AG10803 (cell line): ENCODE data around the gene SPATA21.
"Not testable (repeated sequence)": the region's sequence is repeated elsewhere in the genome, so short reads cannot be mapped to it uniquely, and the experiment has no call there.

ENCODE experiments used
- DNase-seq: peaks from one replicate; pipeline ENCODE4 v3.0.0; 2010; ENCODE audit warnings: low read depth
- H3K4me3 ChIP-seq: 2 replicates; pipeline ENCODE4 v1.5.1; 2011; ENCODE audit warnings: mild to moderate bottlenecking, low read length, control low read depth
- CTCF ChIP-seq: conservative IDR thresholded peaks from 2 replicates; pipeline ENCODE4 v1.5.1; 2011; ENCODE audit warnings: mild to moderate bottlenecking, low read length, control low read depth, inconsistent platforms

Gene SPATA21

DNA sequence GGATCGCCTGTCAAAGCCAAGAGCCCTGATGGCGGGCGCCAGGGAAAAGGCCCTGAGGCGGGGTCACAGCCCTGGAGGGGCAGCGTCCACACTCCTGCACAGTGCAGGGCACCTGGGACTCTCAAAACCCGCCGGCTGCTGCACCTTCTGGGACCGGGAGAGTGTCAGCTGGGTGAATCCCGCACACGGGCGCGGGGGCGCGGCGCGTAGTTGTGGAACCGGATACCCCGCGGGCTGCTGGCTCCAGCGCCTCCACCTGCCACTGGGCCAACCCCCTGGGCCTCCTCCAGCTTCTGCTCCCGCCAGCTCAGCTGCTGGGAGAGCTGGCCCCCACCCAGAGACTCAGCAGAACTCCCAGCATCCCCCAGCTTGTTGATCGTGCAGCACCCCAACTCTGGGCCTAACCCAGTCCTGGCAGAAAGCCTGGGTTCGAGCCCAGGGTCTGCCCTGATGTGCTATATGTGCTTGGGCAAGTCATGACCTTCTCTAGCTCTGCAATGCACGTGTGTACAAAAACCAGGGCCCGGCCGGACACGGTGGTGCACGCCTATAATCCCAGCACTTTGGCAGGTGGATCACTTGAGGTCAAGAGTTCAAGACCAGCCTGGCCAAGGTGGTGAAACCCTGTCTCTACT lies 37.1 kb upstream of the SPATA21 start:
- TF ChIP-seq CTCF = no peak
- no peak overlapping the region for H3K4me3 ChIP-seq
- DNase-seq = no peak

- no peak overlapping the region for H3K4me3 ChIP-seq
- no peak for DNase-seq
- no peak for TF ChIP-seq CTCF
Measured at GRCh38 chr1:16468558-16468957, 31.3 kb upstream of the SPATA21 start.

- no peak for TF ChIP-seq CTCF
- DNase-seq = peak; percentile 58
- H3K4me3 ChIP-seq = no peak overlapping the region
Measured at GRCh38 chr1:16464917-16465625, 27.8 kb upstream of the SPATA21 start.

DNA sequence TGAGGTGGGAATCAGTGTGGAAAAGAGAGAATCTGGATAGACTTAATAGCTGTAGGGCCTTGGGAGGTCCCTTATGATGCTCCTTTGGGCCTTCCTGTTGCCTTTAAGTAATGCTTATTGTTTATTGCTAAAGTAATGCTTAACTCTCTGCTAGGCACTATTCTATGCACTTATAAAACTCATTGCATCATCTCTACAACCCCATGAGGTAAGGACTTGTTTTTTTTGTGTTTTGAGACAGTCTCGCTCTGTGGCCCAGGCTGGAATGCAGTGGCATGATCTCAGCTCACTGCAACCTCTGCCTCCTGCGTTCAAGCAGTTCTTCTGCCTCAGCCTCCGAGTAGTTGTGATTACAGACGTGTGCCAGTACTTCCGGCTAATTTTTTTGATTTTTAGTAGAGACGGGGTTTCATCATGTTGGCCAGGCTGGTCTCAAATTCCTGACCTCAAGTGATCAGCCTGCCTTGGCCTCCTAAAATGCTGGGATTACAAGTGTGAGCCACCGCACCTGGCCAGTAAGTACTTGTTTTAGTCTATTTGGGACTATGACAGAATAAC lies 25.6 kb upstream of the SPATA21 start:
- DNase-seq = no peak
- no peak overlapping the region for H3K4me3 ChIP-seq
- TF ChIP-seq CTCF = no peak

GRCh38 chr1:16461681-16462080 lies 24.5 kb upstream of the SPATA21 start:
- H3K4me3 ChIP-seq = no peak overlapping the region
- TF ChIP-seq CTCF = no peak

GRCh38 chr1:16459352-16459925 lies 22.2 kb upstream of the SPATA21 start:
- H3K4me3 ChIP-seq = no peak overlapping the region
- TF ChIP-seq CTCF = no peak
- DNase-seq = no peak

More at GRCh38 chr1:16461681-16462080, 24.5 kb upstream of the SPATA21 start:
- no peak for DNase-seq

DNA sequence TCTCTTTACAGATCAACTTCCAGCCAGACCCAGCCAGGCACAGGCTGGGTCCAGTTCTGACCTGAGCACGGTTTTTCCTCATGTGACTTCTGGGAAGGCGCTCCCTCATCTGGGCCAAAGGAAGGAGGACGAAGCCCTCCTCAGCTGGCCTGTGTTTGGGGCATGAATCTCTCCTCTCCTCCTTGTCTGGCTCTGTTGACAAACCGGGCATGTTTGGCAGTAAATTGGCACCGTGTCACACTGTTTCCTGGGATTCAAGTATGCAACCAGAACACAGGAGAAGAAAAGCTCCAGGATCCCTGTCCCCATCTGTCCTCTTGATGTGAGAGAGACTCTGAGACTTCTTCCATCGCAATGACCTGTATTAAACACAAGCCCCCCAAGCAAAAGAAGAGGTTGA lies 21.6 kb upstream of the SPATA21 start:
- no peak overlapping the region for H3K4me3 ChIP-seq
- no peak for TF ChIP-seq CTCF
- DNase-seq = no peak

GRCh38 chr1:16456151-16456550 lies 18.9 kb upstream of the SPATA21 start:
- not testable (repeated sequence) for H3K4me3 ChIP-seq, DNase-seq

- H3K4me3 ChIP-seq, DNase-seq: not testable (repeated sequence)
Measured at GRCh38 chr1:16454909-16455308, 17.7 kb upstream of the SPATA21 start.
